HG02970 (cell line): ENCODE measurements around the gene LEMD1.
"Not testable (repeated sequence)": the region's sequence is repeated elsewhere in the genome, so short reads cannot be mapped to it uniquely, and the experiment has no call there.

Experiments
- ATAC-seq: cut with Tn5 transposase; IDR thresholded peaks from one replicate; pipeline ENCODE4 v1.9.1; 2021; ENCODE audit warnings: mild to moderate bottlenecking, moderate library complexity, moderate number of reproducible peaks; ENCODE audit not compliant: unreplicated experiment, low FRiP score

The LEMD1 gene

GRCh38 chr1:205447457-205448341 is 25.8 kb upstream of the LEMD1 start:
- no peak for ATAC-seq

- no peak for ATAC-seq
Observed at GRCh38 chr1:205446828-205447227, 25.0 kb upstream of the LEMD1 start.

- ATAC-seq: no peak
Observed at GRCh38 chr1:205445646-205445935, 23.7 kb upstream of the LEMD1 start.

- ATAC-seq: no peak
Observed at GRCh38 chr1:205444931-205445645, 23.2 kb upstream of the LEMD1 start.

GRCh38 chr1:205444300-205444930 is 22.6 kb upstream of the LEMD1 start:
- ATAC-seq: no peak

GRCh38 chr1:205443585-205444299 is 21.9 kb upstream of the LEMD1 start:
- ATAC-seq: no peak

GRCh38 chr1:205442051-205442725 is 20.3 kb upstream of the LEMD1 start:
- no peak for ATAC-seq

- no peak for ATAC-seq
Observed at GRCh38 chr1:205441716-205442050, 19.8 kb upstream of the LEMD1 start.

- ATAC-seq: no peak
Observed at GRCh38 chr1:205441318-205441633, 19.4 kb upstream of the LEMD1 start.

GRCh38 chr1:205440476-205441317 is 18.8 kb upstream of the LEMD1 start:
- no peak for ATAC-seq

- ATAC-seq: no peak
Observed at GRCh38 chr1:205440121-205440475, 18.2 kb upstream of the LEMD1 start.

- no peak for ATAC-seq
Observed at GRCh38 chr1:205438213-205439158, 16.6 kb upstream of the LEMD1 start.

GRCh38 chr1:205437570-205437969 is 15.7 kb upstream of the LEMD1 start:
- ATAC-seq: no peak

GRCh38 chr1:205436776-205437410 is 15.0 kb upstream of the LEMD1 start:
- no peak for ATAC-seq

- no peak for ATAC-seq
Observed at GRCh38 chr1:205435578-205436573, 14.0 kb upstream of the LEMD1 start.

GRCh38 chr1:205434738-205435137 is 12.9 kb upstream of the LEMD1 start:
- ATAC-seq: no peak

GRCh38 chr1:205432692-205433091 is 10.8 kb upstream of the LEMD1 start:
- ATAC-seq: not testable (repeated sequence)
